ENCODE measurements around the gene KIAA1217. TPM values are rescaled to one million over a fixed set of nuclear protein-coding genes. Genes with fewer than 3 reads are reported as not detected.

KIAA1217 gene
- total RNA-seq, 1 donor from 2014 or later: 18.9 TPM

DNA sequence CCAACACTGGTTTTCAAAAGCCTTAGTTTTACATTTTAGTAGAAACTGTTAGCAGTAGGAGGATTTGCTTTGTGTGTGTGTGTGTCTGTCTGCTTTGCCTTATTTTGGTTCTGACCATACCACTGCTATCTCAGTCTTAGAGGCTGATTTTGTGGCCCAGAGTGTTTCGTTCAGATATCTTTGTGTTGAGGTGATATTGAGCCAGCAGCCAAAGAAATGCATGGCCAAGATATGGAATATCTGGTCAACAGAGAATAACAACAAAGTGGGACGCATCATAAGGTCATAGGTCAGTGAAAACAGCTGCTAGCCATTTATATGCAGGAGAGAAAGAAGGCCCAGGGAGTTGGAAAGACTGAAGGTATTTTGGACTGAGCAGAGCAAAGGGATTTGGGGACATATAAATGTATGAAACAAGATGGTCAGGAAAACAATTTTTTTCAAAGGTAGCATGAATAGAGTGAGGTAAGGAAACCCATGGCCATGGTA lies 47.7 kb downstream of the KIAA1217 start:
- H3K27me3 ChIP-seq (ENCODE audit: control insufficient read depth, insufficient read depth, low read length): no peaks in the 10 kb centered on the region
- TF ChIP-seq, protein P1, sequence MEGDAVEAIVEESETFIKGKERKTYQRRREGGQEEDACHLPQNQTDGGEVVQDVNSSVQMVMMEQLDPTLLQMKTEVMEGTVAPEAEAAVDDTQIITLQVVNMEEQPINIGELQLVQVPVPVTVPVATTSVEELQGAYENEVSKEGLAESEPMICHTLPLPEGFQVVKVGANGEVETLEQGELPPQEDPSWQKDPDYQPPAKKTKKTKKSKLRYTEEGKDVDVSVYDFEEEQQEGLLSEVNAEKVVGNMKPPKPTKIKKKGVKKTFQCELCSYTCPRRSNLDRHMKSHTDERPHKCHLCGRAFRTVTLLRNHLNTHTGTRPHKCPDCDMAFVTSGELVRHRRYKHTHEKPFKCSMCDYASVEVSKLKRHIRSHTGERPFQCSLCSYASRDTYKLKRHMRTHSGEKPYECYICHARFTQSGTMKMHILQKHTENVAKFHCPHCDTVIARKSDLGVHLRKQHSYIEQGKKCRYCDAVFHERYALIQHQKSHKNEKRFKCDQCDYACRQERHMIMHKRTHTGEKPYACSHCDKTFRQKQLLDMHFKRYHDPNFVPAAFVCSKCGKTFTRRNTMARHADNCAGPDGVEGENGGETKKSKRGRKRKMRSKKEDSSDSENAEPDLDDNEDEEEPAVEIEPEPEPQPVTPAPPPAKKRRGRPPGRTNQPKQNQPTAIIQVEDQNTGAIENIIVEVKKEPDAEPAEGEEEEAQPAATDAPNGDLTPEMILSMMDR (IDR thresholded peaks at IDR 0.05; ENCODE audit: insufficient read depth, low read length, poor library complexity, severe bottlenecking): no peak
- DNase-seq (ENCODE audit: low read depth): no peak
- no peaks in the 10 kb centered on the region for H3K36me3 ChIP-seq (ENCODE audit: control insufficient read depth, insufficient read depth, low read length)
- H3K4me3 ChIP-seq (ENCODE audit: low read depth, low read length): no peak overlapping the region

DNA sequence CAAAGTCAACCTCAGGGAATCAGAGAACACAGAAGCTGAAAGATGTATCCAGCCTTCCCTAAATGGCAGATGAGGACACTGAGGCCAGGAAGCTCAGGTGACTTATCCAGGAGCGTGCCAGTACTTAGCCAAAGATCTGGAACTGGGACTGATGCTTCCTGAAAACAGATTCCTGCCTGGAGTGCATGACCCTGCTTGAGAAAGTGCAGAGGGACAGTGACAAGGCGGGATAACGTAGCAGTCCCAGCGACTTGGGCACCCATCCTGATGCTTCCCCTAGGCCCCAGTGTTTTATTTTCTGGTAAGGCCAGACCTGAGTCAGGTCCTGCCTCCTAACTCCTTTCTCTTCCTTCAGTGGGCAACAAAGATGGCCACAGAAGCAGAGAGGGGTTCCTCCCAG lies 48.6 kb downstream of the KIAA1217 start:
- Histone ChIP-seq H3K27me3 (ENCODE audit: control insufficient read depth, insufficient read depth, low read length) (no peaks in the 10 kb centered on the region), H3K4me3 (ENCODE audit: low read depth, low read length) (no peak overlapping the region), H3K36me3 (ENCODE audit: control insufficient read depth, insufficient read depth, low read length) (no peaks in the 10 kb centered on the region)
- DNase-seq (ENCODE audit: low read depth): no peak
- TF ChIP-seq, protein P1 (IDR thresholded peaks at IDR 0.05; ENCODE audit: insufficient read depth, low read length, poor library complexity, severe bottlenecking): no peak

DNA sequence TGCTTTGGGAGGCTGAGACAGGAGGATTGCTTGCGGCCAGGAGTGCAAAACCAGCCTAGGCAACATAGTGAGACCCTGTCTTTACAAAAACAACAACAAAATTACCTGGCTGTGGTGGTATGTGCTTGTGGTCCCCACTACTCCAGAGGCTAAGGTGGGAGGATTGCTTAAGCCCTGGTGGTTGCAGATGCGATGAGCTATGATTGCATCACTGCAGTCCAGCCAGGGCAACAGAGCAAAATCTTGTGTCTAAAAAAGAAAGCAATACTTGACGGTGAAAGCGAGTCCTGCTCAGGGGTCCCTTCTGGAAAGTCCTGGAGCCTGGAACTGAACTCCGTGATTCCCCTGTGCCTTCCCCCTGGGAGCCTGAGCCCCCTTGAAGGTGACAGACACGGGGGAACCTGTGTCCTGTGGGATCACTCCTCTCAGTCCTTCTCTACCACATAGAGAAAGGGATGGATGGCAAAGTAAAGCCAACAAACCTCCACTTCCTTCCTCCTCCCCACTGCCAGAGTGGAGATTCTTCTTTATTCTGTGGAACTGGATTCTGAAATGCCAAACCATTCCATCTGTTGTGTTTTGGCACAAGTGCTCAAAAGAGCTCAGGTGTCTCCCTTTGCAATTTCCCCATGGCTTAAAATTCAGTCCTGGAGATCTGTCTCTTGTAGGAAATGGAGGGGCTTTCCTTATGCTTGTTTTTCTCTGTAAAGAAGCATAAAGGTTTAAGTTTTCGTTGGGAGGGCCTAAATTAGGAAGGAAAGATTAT lies 50.6 kb downstream of the KIAA1217 start:
- H3K4me3 ChIP-seq (ENCODE audit: low read depth, low read length): no peak overlapping the region
- TF ChIP-seq, protein P1 (IDR thresholded peaks at IDR 0.05; ENCODE audit: insufficient read depth, low read length, poor library complexity, severe bottlenecking): no peak
- H3K27me3 ChIP-seq (ENCODE audit: control insufficient read depth, insufficient read depth, low read length): no peaks in the 10 kb centered on the region
- H3K36me3 ChIP-seq (ENCODE audit: control insufficient read depth, insufficient read depth, low read length): no peaks in the 10 kb centered on the region
- DNase-seq (ENCODE audit: low read depth): no peak

DNA sequence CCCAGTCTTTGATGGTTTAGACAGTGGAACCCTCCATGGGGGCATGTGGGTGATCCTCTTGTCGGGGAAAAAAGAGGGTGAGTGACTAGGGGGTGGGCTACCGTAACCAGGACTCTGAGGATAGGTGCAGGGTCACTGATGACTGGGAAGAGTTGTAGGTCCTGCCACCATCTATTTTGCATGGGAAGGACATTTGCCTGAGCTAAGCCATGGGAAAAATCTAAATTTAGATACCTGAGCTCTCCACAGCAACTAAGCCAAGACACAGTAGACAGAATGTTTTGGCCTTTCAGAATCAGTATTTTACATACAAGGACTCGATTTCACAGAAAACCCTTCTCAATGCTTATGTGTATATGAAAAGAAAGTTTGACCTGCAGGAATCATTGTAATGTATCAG lies 52.7 kb downstream of the KIAA1217 start:
- Histone ChIP-seq H3K36me3 (ENCODE audit: control insufficient read depth, insufficient read depth, low read length) (no peaks in the 10 kb centered on the region), H3K4me3 (ENCODE audit: low read depth, low read length) (no peak overlapping the region), H3K27me3 (ENCODE audit: control insufficient read depth, insufficient read depth, low read length) (no peaks in the 10 kb centered on the region)
- no peak for DNase-seq (ENCODE audit: low read depth)
- TF ChIP-seq, protein P1 (IDR thresholded peaks at IDR 0.05; ENCODE audit: insufficient read depth, low read length, poor library complexity, severe bottlenecking): no peak

DNA sequence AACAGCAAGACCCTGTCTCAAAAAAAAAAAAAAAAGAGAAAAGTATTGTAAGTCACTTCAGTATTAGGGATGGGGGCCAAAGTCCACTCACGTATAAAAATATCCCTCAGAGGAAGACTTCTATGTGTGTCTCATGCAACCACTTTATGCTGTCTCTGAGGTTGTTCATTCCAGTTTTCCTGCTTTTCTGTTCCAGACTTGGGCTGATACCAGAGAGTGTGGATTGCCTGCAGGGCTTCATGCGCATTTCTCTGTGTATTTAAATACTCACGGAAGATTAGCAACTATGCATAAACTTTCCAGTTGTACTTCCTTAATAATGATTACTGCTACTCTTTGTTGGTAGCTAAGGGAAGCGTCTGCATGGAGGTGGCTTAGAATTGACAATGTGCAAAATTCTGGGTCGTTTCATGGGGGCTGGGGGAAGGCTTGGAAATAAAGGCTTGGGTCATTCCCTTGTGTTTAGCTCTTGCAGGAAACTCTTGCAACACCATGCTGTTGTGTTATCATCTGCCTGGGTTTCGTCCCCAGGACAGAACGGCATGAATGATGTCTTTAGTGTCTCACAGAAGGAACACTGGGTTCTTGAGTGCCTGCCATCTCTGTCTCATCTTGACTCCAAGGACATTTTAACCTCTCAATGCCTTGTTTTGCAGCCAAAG lies 54.1 kb downstream of the KIAA1217 start:
- DNase-seq (ENCODE audit: low read depth): no peak
- TF ChIP-seq, protein P1 (IDR thresholded peaks at IDR 0.05; ENCODE audit: insufficient read depth, low read length, poor library complexity, severe bottlenecking): no peak
- H3K36me3 ChIP-seq (ENCODE audit: control insufficient read depth, insufficient read depth, low read length): no peaks in the 10 kb centered on the region
- no peak overlapping the region for H3K4me3 ChIP-seq (ENCODE audit: low read depth, low read length)
- no peaks in the 10 kb centered on the region for H3K27me3 ChIP-seq (ENCODE audit: control insufficient read depth, insufficient read depth, low read length)
